ENCODE data around the gene RBMY1A1. TPM values are rescaled to one million over a fixed set of nuclear protein-coding genes. Genes with fewer than 3 reads are reported as not detected.
"Not testable (repeated sequence)": the region's sequence is repeated elsewhere in the genome, so short reads cannot be mapped to it uniquely, and the experiment has no call there.

RBMY1A1 gene
- total RNA-seq, 1 experiment from 2014 or later = not detected

DNA sequence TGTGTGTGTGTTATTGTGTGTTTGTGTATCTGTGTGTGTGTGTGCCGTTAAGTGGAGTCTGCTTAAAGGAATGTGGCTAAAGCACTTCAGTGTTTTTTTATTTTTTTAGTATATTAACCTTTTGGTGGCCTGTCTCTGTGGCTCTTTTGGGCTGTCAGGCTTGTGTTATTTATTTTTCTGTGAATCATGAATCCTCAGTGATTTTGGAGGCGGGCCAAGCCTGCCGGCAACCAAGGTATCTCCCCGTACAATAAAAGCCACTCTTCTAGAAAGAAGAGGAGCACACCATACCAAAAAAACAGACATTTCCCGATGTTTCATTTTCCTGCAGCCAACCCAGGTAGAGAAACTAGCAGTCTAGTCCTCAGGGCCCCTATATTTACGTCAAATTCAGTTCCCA, 57.4 kb downstream of the RBMY1A1 start:
- ChIA-PET POLR2A (ENCODE audit: low non-redundant PET) (no interaction called here), CTCF (no interaction called here)
- H3K9me3 ChIP-seq (ENCODE audit: low read depth, low read length, poor library complexity, severe bottlenecking) = no peaks in the 10 kb centered on the region
- BruUV-seq (replicated peaks) = no TSS peak
- H3K27ac ChIP-seq (ENCODE audit: low read depth, low read length, poor library complexity, severe bottlenecking) = no peak overlapping the region
- H3K36me3 ChIP-seq (ENCODE audit: insufficient read depth, low read length, poor library complexity, severe bottlenecking) = no peaks in the 10 kb centered on the region
- no peak overlapping the region for H3K4me3 ChIP-seq (ENCODE audit: low read depth, low read length, poor library complexity, severe bottlenecking)
- H3K4me1 ChIP-seq (ENCODE audit: insufficient read depth, low read length, poor library complexity, severe bottlenecking) = no peaks in the 10 kb centered on the region
- no peak for TF ChIP-seq EZH2 (IDR thresholded peaks at IDR 0.05; ENCODE audit: borderline replicate concordance, low read depth, low read length, poor library complexity, severe bottlenecking)
- TF ChIP-seq, protein P1, sequence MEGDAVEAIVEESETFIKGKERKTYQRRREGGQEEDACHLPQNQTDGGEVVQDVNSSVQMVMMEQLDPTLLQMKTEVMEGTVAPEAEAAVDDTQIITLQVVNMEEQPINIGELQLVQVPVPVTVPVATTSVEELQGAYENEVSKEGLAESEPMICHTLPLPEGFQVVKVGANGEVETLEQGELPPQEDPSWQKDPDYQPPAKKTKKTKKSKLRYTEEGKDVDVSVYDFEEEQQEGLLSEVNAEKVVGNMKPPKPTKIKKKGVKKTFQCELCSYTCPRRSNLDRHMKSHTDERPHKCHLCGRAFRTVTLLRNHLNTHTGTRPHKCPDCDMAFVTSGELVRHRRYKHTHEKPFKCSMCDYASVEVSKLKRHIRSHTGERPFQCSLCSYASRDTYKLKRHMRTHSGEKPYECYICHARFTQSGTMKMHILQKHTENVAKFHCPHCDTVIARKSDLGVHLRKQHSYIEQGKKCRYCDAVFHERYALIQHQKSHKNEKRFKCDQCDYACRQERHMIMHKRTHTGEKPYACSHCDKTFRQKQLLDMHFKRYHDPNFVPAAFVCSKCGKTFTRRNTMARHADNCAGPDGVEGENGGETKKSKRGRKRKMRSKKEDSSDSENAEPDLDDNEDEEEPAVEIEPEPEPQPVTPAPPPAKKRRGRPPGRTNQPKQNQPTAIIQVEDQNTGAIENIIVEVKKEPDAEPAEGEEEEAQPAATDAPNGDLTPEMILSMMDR (conservative IDR thresholded peaks at IDR 0.05; ENCODE audit: low read depth, low read length) = no peak
- intact Hi-C loops (cut with micrococcal nuclease; ENCODE audit: unreplicated experiment) = no loop called here
- DNase-seq (ENCODE audit: low spot score) = no peak
- H3K27me3 ChIP-seq (replicated peaks; ENCODE audit: insufficient read depth, low read depth, low read length, poor library complexity) = no peaks in the 10 kb centered on the region

DNA sequence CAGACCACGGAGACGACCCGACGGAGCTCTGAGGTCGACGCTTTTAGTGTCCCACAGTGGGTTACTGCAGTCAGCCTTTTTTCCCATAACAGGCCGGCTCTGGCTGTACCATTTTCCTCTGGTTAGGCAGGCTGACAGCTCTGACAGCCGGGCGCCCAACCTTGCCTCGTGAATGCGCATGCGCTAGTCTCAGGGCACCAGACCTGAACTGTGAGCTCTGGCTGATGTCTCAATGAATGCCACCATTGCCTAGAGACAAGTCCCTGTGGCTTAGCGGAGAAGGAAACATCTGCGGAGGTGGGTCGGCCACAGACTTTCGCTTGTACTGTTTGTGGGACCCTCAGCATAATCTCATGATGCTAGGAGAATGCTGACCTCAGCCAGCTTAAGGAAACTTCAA, 61.6 kb downstream of the RBMY1A1 start:
- H3K9me3 ChIP-seq (ENCODE audit: low read depth, low read length, poor library complexity, severe bottlenecking); POLR2A ChIA-PET (ENCODE audit: low non-redundant PET); BruUV-seq (replicated peaks); CTCF ChIA-PET; H3K27ac ChIP-seq (ENCODE audit: low read depth, low read length, poor library complexity, severe bottlenecking); H3K36me3 ChIP-seq (ENCODE audit: insufficient read depth, low read length, poor library complexity, severe bottlenecking); DNase-seq (ENCODE audit: low spot score); H3K4me1 ChIP-seq (ENCODE audit: insufficient read depth, low read length, poor library complexity, severe bottlenecking); H3K4me3 ChIP-seq (ENCODE audit: low read depth, low read length, poor library complexity, severe bottlenecking); intact Hi-C loops (cut with micrococcal nuclease; ENCODE audit: unreplicated experiment); H3K27me3 ChIP-seq (replicated peaks; ENCODE audit: insufficient read depth, low read depth, low read length, poor library complexity): not testable (repeated sequence)

Other genes starting within 250 kb of the RBMY1A1 start
- gene RBMY1B, start 23.5 kb upstream of the RBMY1A1 start, total RNA-seq (2021) = not detected in 2 replicates